ENCODE data around the gene FNBP1. TPM values are rescaled to one million over a fixed set of nuclear protein-coding genes. Genes with fewer than 3 reads are reported as not detected.
A peak's percentile ranks its signal among the peaks of the same experiment; 100 is the strongest.

Gene FNBP1
- polyA plus RNA-seq, 1 of the 3 experiments (the other 2 are of a cell fraction): 11.0 TPM

GRCh38 chr9:129989362-129989708 is 53.7 kb downstream of the FNBP1 start:
- no peak overlapping the region for H3K4me3 ChIP-seq (ENCODE audit: low read depth in 2 of 2, low read length in 1 of 2)
- H3K79me2 ChIP-seq (ENCODE audit: insufficient read depth): peaks cover 26% of the 10 kb centered on the region; the same call in 1 of the 2 replicates
- CTCF ChIA-PET: no interaction called here
- POLR2A ChIA-PET: no interaction called here
- H3K4me1 ChIP-seq (ENCODE audit: control insufficient read depth in 1 of 2, insufficient read depth in 2 of 2, low read depth in 1 of 2, low read length in 1 of 2): peaks cover 2 to 18% of the 10 kb centered on the region in 2 experiments; a peak in 2 of 4 replicates
- no peak overlapping the region for H3K9ac ChIP-seq
- H3K9me3 ChIP-seq: no peaks in the 10 kb centered on the region
- H3K9me2 ChIP-seq: no peaks in the 10 kb centered on the region
- peak overlapping the region; percentile 4 to 36; a peak in 1 of 4 replicates for H3K27ac ChIP-seq (ENCODE audit: low read depth in 2 of 2, low read length in 1 of 2)
- H2AFZ ChIP-seq (ENCODE audit: low read depth): no peak overlapping the region
- DNase-seq: no peak
- 92% methylated on average over 3 of the region's 3 CpGs for WGBS (ENCODE audit: low lambda C conversion rate)
- no peaks in the 10 kb centered on the region for H4K20me1 ChIP-seq (ENCODE audit: insufficient read depth)
- no peaks in the 10 kb centered on the region for H3K36me3 ChIP-seq (replicated peaks in 1 of 2; ENCODE audit: control insufficient read depth in 1 of 2, insufficient read depth in 2 of 2, low read length in 1 of 2)
- H3F3A ChIP-seq (replicated peaks; ENCODE audit: insufficient read depth): peaks cover 22% of the 10 kb centered on the region
- TF ChIP-seq ZBTB33 (IDR thresholded peaks at IDR 0.05; ENCODE audit: borderline replicate concordance, low read depth): no peak
- no peak for TF ChIP-seq SIN3A (IDR thresholded peaks at IDR 0.05; ENCODE audit: borderline replicate concordance, low read depth, low read length)
- TF ChIP-seq CHD2 (IDR thresholded peaks at IDR 0.05; ENCODE audit: low read length, partially characterized antibody): no peak
- no peak for TF ChIP-seq EZH2phosphoT487 (IDR thresholded peaks at IDR 0.05; ENCODE audit: borderline replicate concordance, low read depth)
- TF ChIP-seq NFIC (IDR thresholded peaks at IDR 0.05; ENCODE audit: borderline replicate concordance): no peak
- TF ChIP-seq IRF3 (IDR thresholded peaks at IDR 0.05; ENCODE audit: low read depth, low read length): no peak
- TF ChIP-seq GATA2 (CRISPR knock-in tag; IDR thresholded peaks at IDR 0.05): no peak
- no peak for TF ChIP-seq JUND (IDR thresholded peaks at IDR 0.05)
- TF ChIP-seq USF2 (IDR thresholded peaks at IDR 0.05; ENCODE audit: borderline replicate concordance, low read depth, low read length): no peak
- H3K4me2 ChIP-seq: no peak overlapping the region
- H3K27me3 ChIP-seq (ENCODE audit: insufficient read depth): no peaks in the 10 kb centered on the region

GRCh38 chr9:129988607-129989361 is 54.2 kb downstream of the FNBP1 start:
- CTCF ChIA-PET: no interaction called here

More at GRCh38 chr9:129988607-129989361, 54.2 kb downstream of the FNBP1 start:
- POLR2A ChIA-PET: no interaction called here
- H3K27me3 ChIP-seq (ENCODE audit: insufficient read depth): no peaks in the 10 kb centered on the region
- H3K9me3 ChIP-seq: no peaks in the 10 kb centered on the region
- peaks cover 30% of the 10 kb centered on the region for H3K79me2 ChIP-seq (ENCODE audit: insufficient read depth)
- TF ChIP-seq FOXJ3 (CRISPR knock-in tag; IDR thresholded peaks at IDR 0.05): no peak
- no peak for TF ChIP-seq USF2 (IDR thresholded peaks at IDR 0.05; ENCODE audit: borderline replicate concordance, low read depth, low read length)
- TF ChIP-seq MAX (IDR thresholded peaks at IDR 0.05; ENCODE audit: low read depth): no peak
- TF ChIP-seq ELF1 (IDR thresholded peaks at IDR 0.05): no peak
- no peak for TF ChIP-seq RXRA (IDR thresholded peaks at IDR 0.05; ENCODE audit: borderline replicate concordance, low read depth)
- no peak for TF ChIP-seq IRF3 (IDR thresholded peaks at IDR 0.05; ENCODE audit: low read depth, low read length)
- TF ChIP-seq NRF1 (IDR thresholded peaks at IDR 0.05; ENCODE audit: low read depth, low read length): no peak
- no peak for TF ChIP-seq GABPA (IDR thresholded peaks at IDR 0.05; ENCODE audit: low read depth)
- no peak for TF ChIP-seq JUND (IDR thresholded peaks at IDR 0.05)
- peak overlapping the region in 1 of 2 experiments; percentile 36; a peak in 1 of 4 replicates for H3K27ac ChIP-seq (ENCODE audit: low read depth in 2 of 2, low read length in 1 of 2)
- H3K9ac ChIP-seq: no peak overlapping the region
- no peaks in the 10 kb centered on the region for H4K20me1 ChIP-seq (ENCODE audit: insufficient read depth)
- H3K9me2 ChIP-seq: no peaks in the 10 kb centered on the region
- H3K4me1 ChIP-seq (ENCODE audit: control insufficient read depth in 1 of 2, insufficient read depth in 2 of 2, low read depth in 1 of 2, low read length in 1 of 2): peaks cover 2 to 18% of the 10 kb centered on the region in 2 experiments; a peak in 2 of 4 replicates
- H3K4me3 ChIP-seq (ENCODE audit: low read depth in 2 of 2, low read length in 1 of 2): no peak overlapping the region
- no peak overlapping the region for H3K4me2 ChIP-seq
- peaks cover 22% of the 10 kb centered on the region for H3F3A ChIP-seq (replicated peaks; ENCODE audit: insufficient read depth)
- no peaks in the 10 kb centered on the region for H3K36me3 ChIP-seq (replicated peaks in 1 of 2; ENCODE audit: control insufficient read depth in 1 of 2, insufficient read depth in 2 of 2, low read length in 1 of 2)
- WGBS (ENCODE audit: low lambda C conversion rate): 88% methylated on average over 9 of the region's 9 CpGs
- DNase-seq: no peak
- no peak overlapping the region for H2AFZ ChIP-seq (ENCODE audit: low read depth)
